Ureter (tissue), 1 donor: ENCODE results near the gene HTR5A. TPM values are rescaled to one million over a fixed set of nuclear protein-coding genes. Genes with fewer than 3 reads are reported as not detected.

ENCODE experiments used
- total RNA-seq: library from RNA; stranded (reverse); gene quantifications from one replicate; pipeline ENCODE4 v1.2.4, GENCODE V29; 2023
- donor health status: DM: yes; HTN: yes; CAD: no.

Gene HTR5A
- total RNA-seq, 1 donor from 2014 or later: not detected

Other genes with a start within 250 kb of the HTR5A start
- 16.4 TPM for gene PAXIP1, start 67.2 kb upstream of the HTR5A start, total RNA-seq
- gene INSIG1, start 227.6 kb downstream of the HTR5A start, total RNA-seq: 41.6 TPM